AG09319 (cell line): ENCODE measurements around the gene CYP1A2.
A peak's percentile ranks its signal among the peaks of the same experiment; 100 is the strongest.
"Not testable (repeated sequence)": the region's sequence is repeated elsewhere in the genome, so short reads cannot be mapped to it uniquely, and the experiment has no call there.

ENCODE experiments used
- DNase-seq: peaks from one replicate; pipeline ENCODE4 v3.0.0-alpha.2; 2010; ENCODE audit warnings: low read depth; ENCODE audit errors: extremely low read depth
- CTCF ChIP-seq: IDR thresholded peaks from 2 replicates; pipeline ENCODE4 v1.5.1; 2011; ENCODE audit warnings: low read depth, mild to moderate bottlenecking, inconsistent platforms, low read length, moderate library complexity

CYP1A2 gene

GRCh38 chr15:74783072-74783807, 34.6 kb downstream of the CYP1A2 start:
- no peak for TF ChIP-seq CTCF
- DNase-seq = no peak

GRCh38 chr15:74783808-74784175, 35.1 kb downstream of the CYP1A2 start:
- TF ChIP-seq CTCF = no peak
- no peak for DNase-seq

- TF ChIP-seq CTCF = no peak
- no peak for DNase-seq
Measured at GRCh38 chr15:74784426-74785193, 36.0 kb downstream of the CYP1A2 start.

GRCh38 chr15:74785194-74786032, 36.8 kb downstream of the CYP1A2 start:
- no peak for DNase-seq
- no peak for TF ChIP-seq CTCF

- not testable (repeated sequence) for DNase-seq
Measured at GRCh38 chr15:74786081-74786480, 37.4 kb downstream of the CYP1A2 start.

GRCh38 chr15:74786551-74787165, 38.0 kb downstream of the CYP1A2 start:
- TF ChIP-seq CTCF = no peak

GRCh38 chr15:74787251-74788041, 38.8 kb downstream of the CYP1A2 start:
- no peak for DNase-seq
- peak; percentile 54 for TF ChIP-seq CTCF

More at GRCh38 chr15:74786551-74787165, 38.0 kb downstream of the CYP1A2 start:
- no peak for DNase-seq
